Measurements from ENCODE around the gene PLA1A.
"Not testable (repeated sequence)": the region's sequence is repeated elsewhere in the genome, so short reads cannot be mapped to it uniquely, and the experiment has no call there.

Gene PLA1A

GRCh38 chr3:119571230-119571629 lies 26.5 kb upstream of the PLA1A start:
- DNase-seq (ENCODE audit: low read depth, low spot score): no peak
- H3K4me3 ChIP-seq (ENCODE audit: low read length): no peak overlapping the region

- DNase-seq (ENCODE audit: low read depth, low spot score): no peak
- H3K4me3 ChIP-seq (ENCODE audit: low read length): no peak overlapping the region
Measured at GRCh38 chr3:119571688-119572087, 26.0 kb upstream of the PLA1A start.

- DNase-seq (ENCODE audit: low read depth, low spot score): no peak
- H3K4me3 ChIP-seq (ENCODE audit: low read length): no peak overlapping the region
Measured at GRCh38 chr3:119575507-119575906, 22.2 kb upstream of the PLA1A start.

GRCh38 chr3:119579366-119580066 lies 18.2 kb upstream of the PLA1A start, which contains the start of gene ADPRH:
ADPRH (plus strand) TSS chr3:119579492; CDS start chr3:119582170, 2,678 bp downstream.
- DNase-seq (ENCODE audit: low read depth, low spot score): no peak
- H3K4me3 ChIP-seq (ENCODE audit: low read length): no peak within 1 kb of the TSS

GRCh38 chr3:119580067-119580760 lies 17.5 kb upstream of the PLA1A start:
- no peak overlapping the region for H3K4me3 ChIP-seq (ENCODE audit: low read length)
- no peak for DNase-seq (ENCODE audit: low read depth, low spot score)

GRCh38 chr3:119582178-119582577 lies 15.5 kb upstream of the PLA1A start:
- DNase-seq (ENCODE audit: low read depth, low spot score): no peak
- no peak overlapping the region for H3K4me3 ChIP-seq (ENCODE audit: low read length)

- DNase-seq (ENCODE audit: low read depth, low spot score): no peak
- H3K4me3 ChIP-seq (ENCODE audit: low read length): no peak overlapping the region
Measured at GRCh38 chr3:119585208-119585607, 12.5 kb upstream of the PLA1A start.

GRCh38 chr3:119585856-119586570 lies 11.7 kb upstream of the PLA1A start:
- no peak overlapping the region for H3K4me3 ChIP-seq (ENCODE audit: low read length)

GRCh38 chr3:119586733-119587172 lies 10.9 kb upstream of the PLA1A start:
- no peak for DNase-seq (ENCODE audit: low read depth, low spot score)
- no peak overlapping the region for H3K4me3 ChIP-seq (ENCODE audit: low read length)

More at GRCh38 chr3:119585856-119586570, 11.7 kb upstream of the PLA1A start:
- DNase-seq (ENCODE audit: low read depth, low spot score): no peak

GRCh38 chr3:119588112-119588511 lies 9.6 kb upstream of the PLA1A start:
- DNase-seq (ENCODE audit: low read depth, low spot score): no peak
- no peak overlapping the region for H3K4me3 ChIP-seq (ENCODE audit: low read length)

- DNase-seq (ENCODE audit: low read depth, low spot score): no peak
- no peak overlapping the region for H3K4me3 ChIP-seq (ENCODE audit: low read length)
Measured at GRCh38 chr3:119589102-119589773, 8.4 kb upstream of the PLA1A start.

GRCh38 chr3:119590706-119591105 lies 7.0 kb upstream of the PLA1A start:
- no peak for DNase-seq (ENCODE audit: low read depth, low spot score)
- H3K4me3 ChIP-seq (ENCODE audit: low read length): no peak overlapping the region

GRCh38 chr3:119592861-119593260 lies 4.8 kb upstream of the PLA1A start:
- no peak overlapping the region for H3K4me3 ChIP-seq (ENCODE audit: low read length)
- no peak for DNase-seq (ENCODE audit: low read depth, low spot score)

GRCh38 chr3:119594066-119594465 lies 3.6 kb upstream of the PLA1A start:
- DNase-seq (ENCODE audit: low read depth, low spot score): no peak
- H3K4me3 ChIP-seq (ENCODE audit: low read length): no peak overlapping the region

- not testable (repeated sequence) for DNase-seq (ENCODE audit: low read depth, low spot score); H3K4me3 ChIP-seq (ENCODE audit: low read length)
Measured at GRCh38 chr3:119594929-119595328, 2.8 kb upstream of the PLA1A start.

- H3K4me3 ChIP-seq (ENCODE audit: low read length): no peak overlapping the region
- DNase-seq (ENCODE audit: low read depth, low spot score): no peak
Measured at GRCh38 chr3:119595639-119596334, 1.9 kb upstream of the PLA1A start.

- no peak for DNase-seq (ENCODE audit: low read depth, low spot score)
- H3K4me3 ChIP-seq (ENCODE audit: low read length): no peak overlapping the region
Measured at GRCh38 chr3:119596398-119596797, 1.3 kb upstream of the PLA1A start.

- DNase-seq (ENCODE audit: low read depth, low spot score): no peak
- no peak overlapping the region for H3K4me3 ChIP-seq (ENCODE audit: low read length)
Measured at GRCh38 chr3:119598410-119599098, 869 bp downstream of the PLA1A start.
